SK-N-SH treated with all-trans-retinoic acid at 6 μM for 48 hours (cell line): ENCODE results near the gene IQCM.

ENCODE experiments used
- ATAC-seq: fragments of 200-7000 bp; cut with Tn5 transposase; 3 replicates; pipeline ENCODE4 v1.9.1; 2020; ENCODE audit warnings: mild to moderate bottlenecking, moderate library complexity
- ARNTL ChIP-seq: fragments of 450-650 bp; formaldehyde crosslinking; IDR thresholded peaks from 2 replicates; pipeline ENCODE4 v1.5.0; 2020; ENCODE audit warnings: low read depth, mild to moderate bottlenecking, moderate library complexity, borderline replicate concordance
- BACH2 ChIP-seq: fragments of 250-450 bp; sonication (Bioruptor Pico); IDR thresholded peaks from 2 replicates; pipeline ENCODE4 v1.9.0; 2021; ENCODE audit warnings: mild to moderate bottlenecking, borderline replicate concordance
- CSDC2 ChIP-seq: fragments of 250-450 bp; sonication (Bioruptor Pico); IDR thresholded peaks from 2 replicates; pipeline ENCODE4 v1.5.0; 2020; ENCODE audit warnings: mild to moderate bottlenecking, moderate library complexity
- ESRRG ChIP-seq: fragments of 250-450 bp; sonication (Bioruptor Pico); IDR thresholded peaks from 2 replicates; pipeline ENCODE4 v1.6.1; 2021; ENCODE audit warnings: mild to moderate bottlenecking
- GLIS3 ChIP-seq: fragments of 250-450 bp; sonication (Bioruptor Pico); IDR thresholded peaks from 2 replicates; pipeline ENCODE4 v1.5.0; 2020; ENCODE audit warnings: mild to moderate bottlenecking, moderate library complexity
- ISL1 ChIP-seq: fragments of 250-450 bp; sonication (Bioruptor Pico); IDR thresholded peaks from 2 replicates; pipeline ENCODE4 v2.1.2; 2022; ENCODE audit warnings: mild to moderate bottlenecking, moderate library complexity
- PPARA ChIP-seq: fragments of 250-450 bp; sonication (Bioruptor Pico); IDR thresholded peaks from 2 replicates; pipeline ENCODE4 v1.5.0; 2020; ENCODE audit warnings: mild to moderate bottlenecking, borderline replicate concordance
- SNAI2 ChIP-seq: fragments of 250-450 bp; sonication (Bioruptor Pico); IDR thresholded peaks from 2 replicates; pipeline ENCODE4 v1.5.0; 2020; ENCODE audit warnings: mild to moderate bottlenecking, moderate library complexity
- TCF4 ChIP-seq: fragments of 250-450 bp; sonication (Bioruptor Pico); IDR thresholded peaks from 2 replicates; pipeline ENCODE4 v1.8.0; 2021; ENCODE audit warnings: mild to moderate bottlenecking, moderate library complexity, borderline replicate concordance
- TOX ChIP-seq: fragments of 250-450 bp; sonication (Bioruptor Pico); IDR thresholded peaks from 2 replicates; pipeline ENCODE4 v1.8.0; 2021; ENCODE audit warnings: mild to moderate bottlenecking, moderate library complexity, borderline replicate concordance
- ZFP3 ChIP-seq: fragments of 250-450 bp; sonication (Bioruptor Pico); IDR thresholded peaks from 2 replicates; pipeline ENCODE4 v1.5.0; 2020; ENCODE audit warnings: mild to moderate bottlenecking, moderate library complexity
- ZFP30 ChIP-seq: fragments of 450-650 bp; formaldehyde crosslinking; IDR thresholded peaks from 2 replicates; pipeline ENCODE4 v1.5.0; 2022; ENCODE audit warnings: mild to moderate bottlenecking, moderate library complexity
- ZNF70 ChIP-seq: fragments of 450-650 bp; formaldehyde crosslinking; IDR thresholded peaks from 2 replicates; pipeline ENCODE4 v1.5.0; 2020; ENCODE audit warnings: mild to moderate bottlenecking, moderate library complexity
- TF ChIP-seq, protein P1 (sequence below): fragments of 250-450 bp; sonication (Bioruptor Pico); IDR thresholded peaks from 2 replicates; pipeline ENCODE4 v1.5.1; 2020; ENCODE audit warnings: low read depth, mild to moderate bottlenecking, moderate library complexity
- TF ChIP-seq, protein P2 (sequence below): fragments of 250-450 bp; sonication (Bioruptor Pico); IDR thresholded peaks from 2 replicates; pipeline ENCODE4 v1.8.0; 2021; ENCODE audit warnings: low read depth, mild to moderate bottlenecking, moderate library complexity, borderline replicate concordance
- TF ChIP-seq, protein P3 (sequence below): fragments of 250-450 bp; sonication (Bioruptor Pico); IDR thresholded peaks from 2 replicates; pipeline ENCODE4 v1.5.1; 2021; ENCODE audit warnings: mild to moderate bottlenecking, moderate library complexity
- TF ChIP-seq, protein P4 (sequence below): fragments of 250-450 bp; sonication (Bioruptor Pico); IDR thresholded peaks from 2 replicates; pipeline ENCODE4 v1.8.0; 2020; ENCODE audit warnings: mild to moderate bottlenecking, moderate library complexity, borderline replicate concordance
- TF ChIP-seq, protein P5 (sequence below): fragments of 250-450 bp; sonication (Bioruptor Pico); IDR thresholded peaks from 2 replicates; pipeline ENCODE4 v1.5.0; 2020; ENCODE audit warnings: mild to moderate bottlenecking, moderate library complexity

IQCM gene, protein sequence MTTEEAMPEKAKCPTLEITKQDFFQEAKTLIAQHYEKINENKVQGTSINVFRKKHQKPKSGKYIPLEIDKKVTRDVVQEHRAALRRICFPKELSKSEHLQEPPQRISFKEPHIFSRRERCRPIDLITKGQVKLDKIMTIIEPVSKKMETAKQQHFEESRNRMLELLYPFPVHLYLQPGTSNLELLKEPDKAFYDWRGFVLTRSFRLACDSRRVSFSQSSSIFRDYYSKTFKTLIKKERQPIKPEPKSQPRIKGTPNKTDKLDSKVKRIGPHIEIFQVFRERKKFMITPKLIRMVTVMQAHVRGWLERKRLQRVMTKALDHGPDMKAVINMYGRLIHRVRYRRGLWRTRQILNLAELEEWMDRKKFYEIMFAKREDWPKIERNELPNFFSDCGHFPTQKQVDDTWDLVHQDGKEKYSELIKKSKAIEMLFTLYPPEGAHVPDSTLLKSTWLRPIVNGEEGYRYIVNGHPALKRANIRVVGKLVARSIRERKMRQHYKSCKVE

DNA sequence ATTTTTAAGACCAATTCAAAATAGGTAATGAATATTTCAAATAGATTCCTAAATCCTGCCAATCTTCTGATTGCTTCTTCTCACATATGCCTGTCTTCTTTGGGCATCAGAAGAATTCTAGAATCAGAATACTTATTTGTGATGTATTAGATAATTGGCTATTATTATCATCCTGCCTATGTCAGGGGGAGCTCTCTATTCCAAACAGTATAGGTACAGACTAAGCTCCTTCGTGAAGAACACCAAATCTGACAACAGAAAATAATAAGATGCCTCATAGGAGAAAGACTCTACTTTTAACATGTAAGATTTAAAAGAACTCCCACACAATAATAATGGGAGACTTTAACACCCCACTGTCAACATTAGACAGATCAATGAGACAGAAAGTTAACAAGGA, at the start of gene IQCM:
TSS of gene IQCM (minus strand) at position 101 of the 400 bp plus-strand sequence. CDS start 73,152 bp downstream, outside the sequence.
- no peak for ATAC-seq
- no peak for TF ChIP-seq ZFP30 (CRISPR knock-in tag)
- TF ChIP-seq, protein P1, sequence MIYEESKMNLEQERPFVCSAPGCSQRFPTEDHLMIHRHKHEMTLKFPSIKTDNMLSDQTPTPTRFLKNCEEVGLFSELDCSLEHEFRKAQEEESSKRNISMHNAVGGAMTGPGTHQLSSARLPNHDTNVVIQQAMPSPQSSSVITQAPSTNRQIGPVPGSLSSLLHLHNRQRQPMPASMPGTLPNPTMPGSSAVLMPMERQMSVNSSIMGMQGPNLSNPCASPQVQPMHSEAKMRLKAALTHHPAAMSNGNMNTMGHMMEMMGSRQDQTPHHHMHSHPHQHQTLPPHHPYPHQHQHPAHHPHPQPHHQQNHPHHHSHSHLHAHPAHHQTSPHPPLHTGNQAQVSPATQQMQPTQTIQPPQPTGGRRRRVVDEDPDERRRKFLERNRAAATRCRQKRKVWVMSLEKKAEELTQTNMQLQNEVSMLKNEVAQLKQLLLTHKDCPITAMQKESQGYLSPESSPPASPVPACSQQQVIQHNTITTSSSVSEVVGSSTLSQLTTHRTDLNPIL (CRISPR knock-in tag): no peak
- no peak for TF ChIP-seq ESRRG (CRISPR knock-in tag)
- TF ChIP-seq ZFP3: no peak
- TF ChIP-seq ARNTL (CRISPR knock-in tag): no peak
- TF ChIP-seq TOX (CRISPR knock-in tag): no peak
- TF ChIP-seq, protein P2, sequence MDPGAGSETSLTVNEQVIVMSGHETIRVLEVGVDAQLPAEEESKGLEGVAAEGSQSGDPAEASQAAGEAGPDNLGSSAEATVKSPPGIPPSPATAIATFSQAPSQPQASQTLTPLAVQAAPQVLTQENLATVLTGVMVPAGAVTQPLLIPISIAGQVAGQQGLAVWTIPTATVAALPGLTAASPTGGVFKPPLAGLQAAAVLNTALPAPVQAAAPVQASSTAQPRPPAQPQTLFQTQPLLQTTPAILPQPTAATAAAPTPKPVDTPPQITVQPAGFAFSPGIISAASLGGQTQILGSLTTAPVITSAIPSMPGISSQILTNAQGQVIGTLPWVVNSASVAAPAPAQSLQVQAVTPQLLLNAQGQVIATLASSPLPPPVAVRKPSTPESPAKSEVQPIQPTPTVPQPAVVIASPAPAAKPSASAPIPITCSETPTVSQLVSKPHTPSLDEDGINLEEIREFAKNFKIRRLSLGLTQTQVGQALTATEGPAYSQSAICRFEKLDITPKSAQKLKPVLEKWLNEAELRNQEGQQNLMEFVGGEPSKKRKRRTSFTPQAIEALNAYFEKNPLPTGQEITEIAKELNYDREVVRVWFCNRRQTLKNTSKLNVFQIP (CRISPR knock-in tag): no peak
- TF ChIP-seq, protein P3, sequence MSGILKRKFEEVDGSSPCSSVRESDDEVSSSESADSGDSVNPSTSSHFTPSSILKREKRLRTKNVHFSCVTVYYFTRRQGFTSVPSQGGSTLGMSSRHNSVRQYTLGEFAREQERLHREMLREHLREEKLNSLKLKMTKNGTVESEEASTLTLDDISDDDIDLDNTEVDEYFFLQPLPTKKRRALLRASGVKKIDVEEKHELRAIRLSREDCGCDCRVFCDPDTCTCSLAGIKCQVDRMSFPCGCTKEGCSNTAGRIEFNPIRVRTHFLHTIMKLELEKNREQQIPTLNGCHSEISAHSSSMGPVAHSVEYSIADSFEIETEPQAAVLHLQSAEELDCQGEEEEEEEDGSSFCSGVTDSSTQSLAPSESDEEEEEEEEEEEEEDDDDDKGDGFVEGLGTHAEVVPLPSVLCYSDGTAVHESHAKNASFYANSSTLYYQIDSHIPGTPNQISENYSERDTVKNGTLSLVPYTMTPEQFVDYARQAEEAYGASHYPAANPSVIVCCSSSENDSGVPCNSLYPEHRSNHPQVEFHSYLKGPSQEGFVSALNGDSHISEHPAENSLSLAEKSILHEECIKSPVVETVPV (CRISPR knock-in tag): no peak
- no peak for TF ChIP-seq SNAI2 (CRISPR knock-in tag)

DNA sequence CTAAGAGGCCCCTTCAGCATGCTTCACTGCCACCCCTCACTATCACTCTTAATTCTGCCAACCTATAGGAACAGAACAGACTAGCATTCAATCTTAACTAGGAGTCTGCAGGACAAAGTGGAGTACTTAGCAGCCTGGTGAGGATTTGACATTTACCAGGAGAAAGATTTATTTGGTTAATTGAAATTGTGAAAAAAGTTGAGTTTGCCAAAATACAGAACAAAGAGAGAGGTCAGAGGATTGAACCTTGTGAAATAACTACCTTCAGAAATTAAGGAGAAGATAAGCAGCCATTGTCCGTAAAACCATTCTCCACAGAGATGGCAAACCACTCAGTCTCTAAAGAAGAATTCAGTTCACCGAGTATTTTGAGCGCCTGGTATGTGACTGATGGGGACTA, 41.8 kb upstream of the IQCM start:
- ATAC-seq: no peak
- no peak for TF ChIP-seq SNAI2 (CRISPR knock-in tag)
- no peak for TF ChIP-seq PPARA
- TF ChIP-seq, protein P4, sequence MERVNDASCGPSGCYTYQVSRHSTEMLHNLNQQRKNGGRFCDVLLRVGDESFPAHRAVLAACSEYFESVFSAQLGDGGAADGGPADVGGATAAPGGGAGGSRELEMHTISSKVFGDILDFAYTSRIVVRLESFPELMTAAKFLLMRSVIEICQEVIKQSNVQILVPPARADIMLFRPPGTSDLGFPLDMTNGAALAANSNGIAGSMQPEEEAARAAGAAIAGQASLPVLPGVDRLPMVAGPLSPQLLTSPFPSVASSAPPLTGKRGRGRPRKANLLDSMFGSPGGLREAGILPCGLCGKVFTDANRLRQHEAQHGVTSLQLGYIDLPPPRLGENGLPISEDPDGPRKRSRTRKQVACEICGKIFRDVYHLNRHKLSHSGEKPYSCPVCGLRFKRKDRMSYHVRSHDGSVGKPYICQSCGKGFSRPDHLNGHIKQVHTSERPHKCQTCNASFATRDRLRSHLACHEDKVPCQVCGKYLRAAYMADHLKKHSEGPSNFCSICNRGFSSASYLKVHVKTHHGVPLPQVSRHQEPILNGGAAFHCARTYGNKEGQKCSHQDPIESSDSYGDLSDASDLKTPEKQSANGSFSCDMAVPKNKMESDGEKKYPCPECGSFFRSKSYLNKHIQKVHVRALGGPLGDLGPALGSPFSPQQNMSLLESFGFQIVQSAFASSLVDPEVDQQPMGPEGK (CRISPR knock-in tag): no peak

DNA sequence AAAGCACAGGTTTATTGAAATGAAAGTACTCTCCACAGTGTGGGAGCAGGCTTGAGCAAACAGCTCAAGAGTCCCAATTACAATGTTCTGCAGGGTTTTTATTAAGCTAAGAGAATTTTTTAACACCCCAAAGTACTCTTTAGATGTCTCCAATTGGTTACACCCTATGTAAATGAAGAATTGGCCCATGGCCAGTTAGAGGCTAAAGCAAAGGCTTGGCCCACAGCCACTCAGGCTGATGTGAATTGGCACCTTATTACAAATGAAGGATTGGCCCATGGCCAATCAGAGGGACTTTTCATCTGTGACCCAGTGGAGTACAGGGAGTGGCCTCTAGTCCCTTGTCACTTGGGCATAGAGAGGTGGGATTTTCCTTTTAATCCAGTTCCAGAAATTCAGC, 30.1 kb upstream of the IQCM start:
- no peak for ATAC-seq
- no peak for TF ChIP-seq ARNTL (CRISPR knock-in tag)
- TF ChIP-seq CSDC2 (CRISPR knock-in tag): no peak
- TF ChIP-seq, protein P5, sequence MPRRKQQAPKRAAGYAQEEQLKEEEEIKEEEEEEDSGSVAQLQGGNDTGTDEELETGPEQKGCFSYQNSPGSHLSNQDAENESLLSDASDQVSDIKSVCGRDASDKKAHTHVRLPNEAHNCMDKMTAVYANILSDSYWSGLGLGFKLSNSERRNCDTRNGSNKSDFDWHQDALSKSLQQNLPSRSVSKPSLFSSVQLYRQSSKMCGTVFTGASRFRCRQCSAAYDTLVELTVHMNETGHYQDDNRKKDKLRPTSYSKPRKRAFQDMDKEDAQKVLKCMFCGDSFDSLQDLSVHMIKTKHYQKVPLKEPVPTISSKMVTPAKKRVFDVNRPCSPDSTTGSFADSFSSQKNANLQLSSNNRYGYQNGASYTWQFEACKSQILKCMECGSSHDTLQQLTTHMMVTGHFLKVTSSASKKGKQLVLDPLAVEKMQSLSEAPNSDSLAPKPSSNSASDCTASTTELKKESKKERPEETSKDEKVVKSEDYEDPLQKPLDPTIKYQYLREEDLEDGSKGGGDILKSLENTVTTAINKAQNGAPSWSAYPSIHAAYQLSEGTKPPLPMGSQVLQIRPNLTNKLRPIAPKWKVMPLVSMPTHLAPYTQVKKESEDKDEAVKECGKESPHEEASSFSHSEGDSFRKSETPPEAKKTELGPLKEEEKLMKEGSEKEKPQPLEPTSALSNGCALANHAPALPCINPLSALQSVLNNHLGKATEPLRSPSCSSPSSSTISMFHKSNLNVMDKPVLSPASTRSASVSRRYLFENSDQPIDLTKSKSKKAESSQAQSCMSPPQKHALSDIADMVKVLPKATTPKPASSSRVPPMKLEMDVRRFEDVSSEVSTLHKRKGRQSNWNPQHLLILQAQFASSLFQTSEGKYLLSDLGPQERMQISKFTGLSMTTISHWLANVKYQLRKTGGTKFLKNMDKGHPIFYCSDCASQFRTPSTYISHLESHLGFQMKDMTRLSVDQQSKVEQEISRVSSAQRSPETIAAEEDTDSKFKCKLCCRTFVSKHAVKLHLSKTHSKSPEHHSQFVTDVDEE: no peak
- TF ChIP-seq ISL1 (CRISPR knock-in tag): no peak
- TF ChIP-seq GLIS3 (CRISPR knock-in tag): no peak
- no peak for TF ChIP-seq PPARA
- TF ChIP-seq TOX (CRISPR knock-in tag): no peak

DNA sequence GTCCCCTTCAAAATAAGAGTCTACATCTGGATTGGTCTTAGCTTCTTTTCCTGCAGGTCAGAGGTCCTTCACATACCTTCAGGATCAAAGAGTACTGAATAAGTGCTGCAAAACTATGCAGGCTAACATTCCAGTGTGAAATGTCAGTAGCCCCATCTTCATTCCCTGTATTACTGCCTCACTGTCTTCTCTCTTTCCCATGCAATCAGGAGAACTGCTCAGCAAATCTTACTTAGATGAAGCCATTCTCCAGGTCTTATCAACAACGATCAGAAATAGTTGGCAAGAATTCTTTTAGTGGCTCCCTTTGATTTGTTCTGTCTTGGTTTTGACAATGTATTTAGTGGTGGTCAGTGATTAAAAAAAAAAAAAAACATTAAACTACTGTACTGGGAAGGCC, 26.0 kb upstream of the IQCM start:
- no peak for ATAC-seq
- TF ChIP-seq, protein P4 (CRISPR knock-in tag): no peak
- no peak for TF ChIP-seq ZNF70 (CRISPR knock-in tag)
- TF ChIP-seq BACH2 (CRISPR knock-in tag): no peak
- TF ChIP-seq, protein P2 (CRISPR knock-in tag): no peak
- no peak for TF ChIP-seq TCF4 (CRISPR knock-in tag)
- TF ChIP-seq, protein P5: no peak
- TF ChIP-seq PPARA: no peak
- TF ChIP-seq ISL1 (CRISPR knock-in tag): no peak
